ENCODE results near the gene HSF5. TPM values are rescaled to one million over a fixed set of nuclear protein-coding genes. Genes with fewer than 3 reads are reported as not detected.

The HSF5 gene
- total and polyA plus RNA-seq, 2 of the 4 experiments (the other 2 are of a cell fraction), result not detected

DNA sequence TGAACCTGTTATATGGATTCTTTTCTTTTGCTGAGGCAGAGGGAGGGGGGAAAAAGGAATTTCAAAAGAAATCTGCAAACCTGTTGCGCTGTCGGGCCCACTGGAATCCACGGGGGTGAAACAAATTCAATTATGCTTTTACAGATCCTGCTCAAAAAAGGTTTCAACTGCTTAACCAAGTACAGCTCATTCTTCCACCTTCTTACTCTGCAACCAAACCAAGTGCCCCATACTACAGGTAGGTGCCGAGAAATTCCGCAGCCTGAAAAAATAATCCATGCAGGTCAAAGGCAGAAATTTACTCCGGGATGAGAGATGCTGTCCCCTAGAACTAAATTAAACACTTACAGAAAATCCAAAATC is 71.3 kb downstream of the HSF5 start:
- H3K9me3 ChIP-seq (ENCODE audit: control insufficient read depth, insufficient read depth, low read length), result no peaks in the 10 kb centered on the region
- intact Hi-C loops (cut with micrococcal nuclease), result loop anchor here (1.0 to 2.0 kb wide), 2 partner anchors 64 to 100 kb away; partner anchors contain the start of gene SUPT4H1
- H3K9ac ChIP-seq (ENCODE audit: low read depth, low read length), result no peak overlapping the region
- no peak overlapping the region for H4K8ac ChIP-seq (ENCODE audit: low read depth in 2 of 2, low read length in 2 of 2)
- no peaks in the 10 kb centered on the region for H4K20me1 ChIP-seq (ENCODE audit: insufficient read depth, low read length)
- H3K36me3 ChIP-seq (ENCODE audit: control insufficient read depth, insufficient read depth, low read length), result no peaks in the 10 kb centered on the region
- H3K18ac ChIP-seq (ENCODE audit: low read depth, low read length), result no peak overlapping the region
- H3K14ac ChIP-seq (replicated peaks; ENCODE audit: low read depth, low read length), result no peak overlapping the region
- ChIA-PET POLR2A (ENCODE audit: unreplicated experiment) (no interaction called here), CTCF (interaction anchor here (0.6 to 2.5 kb wide), 8 partner anchors 25 to 181 kb away, joined by 3 to 21 read pairs (median 4); partner anchors contain the start of gene SUPT4H1)
- no peaks in the 10 kb centered on the region for H3K9me1 ChIP-seq (ENCODE audit: insufficient read depth, low read length)
- H2BK120ac ChIP-seq (ENCODE audit: low read depth, low read length), result no peak overlapping the region
- no peak overlapping the region for H4K91ac ChIP-seq (ENCODE audit: insufficient read depth, low read depth, low read length)
- H4K5ac ChIP-seq (ENCODE audit: low read depth, low read length), result no peak overlapping the region
- ATAC-seq (ENCODE audit: low read depth) (no peak), DNase-seq (no peak)
- H2BK15ac ChIP-seq (ENCODE audit: low read depth, low read length), result no peak overlapping the region
- no peak overlapping the region for H3K23ac ChIP-seq (ENCODE audit: low read depth, low read length)
- no CpG with 5 or more reads among the region's 6 CpGs for WGBS, 2 experiments (ENCODE audit: extremely low coverage in 2 of 2, insufficient read length in 1 of 2)
- peaks cover 16% of the 10 kb centered on the region for H3K27me3 ChIP-seq (ENCODE audit: control insufficient read depth, insufficient read depth, low read length)
- TF ChIP-seq SMC3 (IDR thresholded peaks at IDR 0.05; ENCODE audit: low read depth, low read length) (no peak), MAZ (IDR thresholded peaks at IDR 0.05; ENCODE audit: borderline replicate concordance, low read depth, low read length) (no peak), RAD21 (IDR thresholded peaks at IDR 0.05; ENCODE audit: low read length) (no peak), MAFK (IDR thresholded peaks at IDR 0.05; ENCODE audit: low read depth, low read length) (no peak), BHLHE40 (IDR thresholded peaks at IDR 0.05; ENCODE audit: low read depth, low read length) (no peak), NFE2L2 (IDR thresholded peaks at IDR 0.05; ENCODE audit: low read depth, low read length) (no peak), POLR2A (IDR thresholded peaks at IDR 0.05; ENCODE audit: low read depth, low read length) (no peak), CHD1 (IDR thresholded peaks at IDR 0.05; ENCODE audit: low read depth, low read length) (no peak), CEBPB (IDR thresholded peaks at IDR 0.05; ENCODE audit: low read depth, low read length) (no peak), RFX5 (IDR thresholded peaks at IDR 0.05; ENCODE audit: low read depth, low read length) (no peak), FOS (IDR thresholded peaks at IDR 0.05; ENCODE audit: low read depth, low read length) (no peak), RCOR1 (IDR thresholded peaks at IDR 0.05; ENCODE audit: insufficient replicate concordance, low read length) (no peak), MXI1 (IDR thresholded peaks at IDR 0.05; ENCODE audit: borderline replicate concordance, low read depth, low read length) (no peak)
- TF ChIP-seq, protein P1, sequence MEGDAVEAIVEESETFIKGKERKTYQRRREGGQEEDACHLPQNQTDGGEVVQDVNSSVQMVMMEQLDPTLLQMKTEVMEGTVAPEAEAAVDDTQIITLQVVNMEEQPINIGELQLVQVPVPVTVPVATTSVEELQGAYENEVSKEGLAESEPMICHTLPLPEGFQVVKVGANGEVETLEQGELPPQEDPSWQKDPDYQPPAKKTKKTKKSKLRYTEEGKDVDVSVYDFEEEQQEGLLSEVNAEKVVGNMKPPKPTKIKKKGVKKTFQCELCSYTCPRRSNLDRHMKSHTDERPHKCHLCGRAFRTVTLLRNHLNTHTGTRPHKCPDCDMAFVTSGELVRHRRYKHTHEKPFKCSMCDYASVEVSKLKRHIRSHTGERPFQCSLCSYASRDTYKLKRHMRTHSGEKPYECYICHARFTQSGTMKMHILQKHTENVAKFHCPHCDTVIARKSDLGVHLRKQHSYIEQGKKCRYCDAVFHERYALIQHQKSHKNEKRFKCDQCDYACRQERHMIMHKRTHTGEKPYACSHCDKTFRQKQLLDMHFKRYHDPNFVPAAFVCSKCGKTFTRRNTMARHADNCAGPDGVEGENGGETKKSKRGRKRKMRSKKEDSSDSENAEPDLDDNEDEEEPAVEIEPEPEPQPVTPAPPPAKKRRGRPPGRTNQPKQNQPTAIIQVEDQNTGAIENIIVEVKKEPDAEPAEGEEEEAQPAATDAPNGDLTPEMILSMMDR (conservative IDR thresholded peaks at IDR 0.05; ENCODE audit: low read depth, low read length), result no peak
- TF ChIP-seq, protein P2, sequence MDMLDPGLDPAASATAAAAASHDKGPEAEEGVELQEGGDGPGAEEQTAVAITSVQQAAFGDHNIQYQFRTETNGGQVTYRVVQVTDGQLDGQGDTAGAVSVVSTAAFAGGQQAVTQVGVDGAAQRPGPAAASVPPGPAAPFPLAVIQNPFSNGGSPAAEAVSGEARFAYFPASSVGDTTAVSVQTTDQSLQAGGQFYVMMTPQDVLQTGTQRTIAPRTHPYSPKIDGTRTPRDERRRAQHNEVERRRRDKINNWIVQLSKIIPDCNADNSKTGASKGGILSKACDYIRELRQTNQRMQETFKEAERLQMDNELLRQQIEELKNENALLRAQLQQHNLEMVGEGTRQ (IDR thresholded peaks at IDR 0.05; ENCODE audit: low read depth, low read length), result no peak
- TF ChIP-seq, protein P3, sequence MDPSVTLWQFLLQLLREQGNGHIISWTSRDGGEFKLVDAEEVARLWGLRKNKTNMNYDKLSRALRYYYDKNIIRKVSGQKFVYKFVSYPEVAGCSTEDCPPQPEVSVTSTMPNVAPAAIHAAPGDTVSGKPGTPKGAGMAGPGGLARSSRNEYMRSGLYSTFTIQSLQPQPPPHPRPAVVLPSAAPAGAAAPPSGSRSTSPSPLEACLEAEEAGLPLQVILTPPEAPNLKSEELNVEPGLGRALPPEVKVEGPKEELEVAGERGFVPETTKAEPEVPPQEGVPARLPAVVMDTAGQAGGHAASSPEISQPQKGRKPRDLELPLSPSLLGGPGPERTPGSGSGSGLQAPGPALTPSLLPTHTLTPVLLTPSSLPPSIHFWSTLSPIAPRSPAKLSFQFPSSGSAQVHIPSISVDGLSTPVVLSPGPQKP (IDR thresholded peaks at IDR 0.05; ENCODE audit: borderline replicate concordance, low read depth, low read length), result no peak
- no peak overlapping the region for H3K4me2 ChIP-seq (ENCODE audit: low read depth, low read length)
- H3K4ac ChIP-seq (ENCODE audit: low read depth, low read length), result no peak overlapping the region
- H2AK5ac ChIP-seq (ENCODE audit: low read depth, low read length), result no peak overlapping the region
- H2BK20ac ChIP-seq (ENCODE audit: low read depth, low read length), result no peak overlapping the region
- H3K4me3 ChIP-seq (ENCODE audit: insufficient read depth, low read depth, low read length), result no peak overlapping the region
- H3K4me1 ChIP-seq (ENCODE audit: control insufficient read depth, insufficient read depth, low read length), result no peaks in the 10 kb centered on the region
- no peaks in the 10 kb centered on the region for H3K79me1 ChIP-seq (ENCODE audit: low read depth in 1 of 2, low read length in 2 of 2)
- no peak overlapping the region for H3K56ac ChIP-seq (ENCODE audit: extremely low read depth, insufficient read depth, low read length)
- H3K27ac ChIP-seq (ENCODE audit: insufficient read depth, low read length), result no peak overlapping the region
- dilution Hi-C loops (cut with HindIII; ENCODE audit: low sequenced_read_pairs, unreplicated experiment), result no loop called here
- H2AFZ ChIP-seq (replicated peaks; ENCODE audit: low read length, poor library complexity), result no peak overlapping the region
- in situ Hi-C loops (cut with MboI; ENCODE audit: low sequenced_read_pairs), result loop anchor here (5.0 kb wide), 1 partner anchor 100 kb away; no protein-coding TSS in a partner anchor
- BruUV-seq (replicated peaks), result no TSS peak
- no peak overlapping the region for H2AK9ac ChIP-seq (replicated peaks; ENCODE audit: low read depth, low read length, poor library complexity)
- no peak overlapping the region for H2BK5ac ChIP-seq (ENCODE audit: low read depth, low read length, poor library complexity, severe bottlenecking)

Measured in IMR-90 (cell line).